ENCODE data around the gene HOXA5.

DNA sequence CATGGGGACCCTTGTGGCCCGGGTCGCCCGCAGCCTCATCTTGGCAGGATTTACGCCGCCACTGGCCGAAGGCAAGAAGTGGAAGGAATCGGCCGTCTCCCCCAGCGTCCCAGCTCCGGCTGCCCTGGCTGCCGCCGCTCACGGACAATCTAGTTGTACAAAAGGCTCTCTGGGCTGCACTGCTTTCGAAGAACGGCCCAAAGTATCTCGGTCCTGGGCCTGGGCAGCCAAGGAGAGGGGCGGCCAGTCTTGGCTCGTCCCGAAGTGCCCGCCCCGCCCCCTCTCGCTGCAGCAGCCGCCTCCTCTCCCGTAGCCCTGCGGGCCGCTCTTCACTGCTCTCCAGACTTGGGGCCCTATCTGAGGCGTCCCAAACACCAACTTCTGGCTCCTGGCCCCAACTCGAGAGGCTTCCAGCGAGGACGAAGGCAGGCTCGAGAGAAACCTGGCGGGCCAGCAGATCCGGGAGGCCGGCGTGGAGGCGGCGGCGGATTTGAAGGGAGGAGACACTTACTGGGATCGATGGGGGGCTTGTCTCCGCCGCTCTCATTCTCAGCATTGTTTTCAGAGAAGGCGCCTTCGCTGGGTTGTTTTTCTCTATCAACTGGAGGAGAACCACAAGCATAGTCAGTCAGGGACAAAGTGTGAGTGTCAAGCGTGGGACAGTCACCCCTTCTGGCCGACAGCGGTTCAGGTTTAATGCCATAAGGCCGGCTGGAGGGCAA, 21.0 kb upstream of the HOXA5 start:
- TF ChIP-seq JUN (IDR thresholded peaks at IDR 0.05; ENCODE audit: borderline replicate concordance, insufficient read depth, insufficient read length, low read depth), result no peak
- no peak for TF ChIP-seq POLR2A (IDR thresholded peaks at IDR 0.05; ENCODE audit: low read depth, low read length)
- TF ChIP-seq, protein P1, sequence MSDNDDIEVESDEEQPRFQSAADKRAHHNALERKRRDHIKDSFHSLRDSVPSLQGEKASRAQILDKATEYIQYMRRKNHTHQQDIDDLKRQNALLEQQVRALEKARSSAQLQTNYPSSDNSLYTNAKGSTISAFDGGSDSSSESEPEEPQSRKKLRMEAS (IDR thresholded peaks at IDR 0.05; ENCODE audit: insufficient read depth, insufficient read length), result no peak
- no peak for TF ChIP-seq EZH2 (IDR thresholded peaks at IDR 0.05; ENCODE audit: borderline replicate concordance, low read depth, low read length, severe bottlenecking)
